Measurements from ENCODE around the gene FBN3.
"Not testable (repeated sequence)": the region's sequence is repeated elsewhere in the genome, so short reads cannot be mapped to it uniquely, and the experiment has no call there.

The FBN3 gene

GRCh38 chr19:8064911-8065874, 84.2 kb downstream of the FBN3 start:
- in situ Hi-C loops (cut with HindIII; ENCODE audit: low sequenced_read_pairs): no loop called here

- in situ Hi-C loops (cut with HindIII; ENCODE audit: low sequenced_read_pairs): no loop called here
Measured at GRCh38 chr19:8057545-8058270, 91.7 kb downstream of the FBN3 start.

- in situ Hi-C loops (cut with HindIII; ENCODE audit: low sequenced_read_pairs): no loop called here
Measured at GRCh38 chr19:8056533-8056932, 92.9 kb downstream of the FBN3 start.

GRCh38 chr19:8054169-8054568, 95.2 kb downstream of the FBN3 start:
- in situ Hi-C loops (cut with HindIII; ENCODE audit: low sequenced_read_pairs): no loop called here

- in situ Hi-C loops (cut with HindIII; ENCODE audit: low sequenced_read_pairs): no loop called here
Measured at GRCh38 chr19:8052464-8052859, 96.9 kb downstream of the FBN3 start, which contains the start of gene CCL25. Gene CCL25, plus strand, starts transcription at chr19:8052760. Its CDS starts 290 bp downstream, at chr19:8053050.

GRCh38 chr19:8050274-8051096, 98.9 kb downstream of the FBN3 start:
- in situ Hi-C loops (cut with HindIII; ENCODE audit: low sequenced_read_pairs): no loop called here

GRCh38 chr19:8046569-8047165, 102.7 kb downstream of the FBN3 start:
- in situ Hi-C loops (cut with HindIII; ENCODE audit: low sequenced_read_pairs): no loop called here

GRCh38 chr19:8045872-8046568, 103.4 kb downstream of the FBN3 start:
- in situ Hi-C loops (cut with HindIII; ENCODE audit: low sequenced_read_pairs): no loop called here

- in situ Hi-C loops (cut with HindIII; ENCODE audit: low sequenced_read_pairs): no loop called here
Measured at GRCh38 chr19:8044018-8044417, 105.4 kb downstream of the FBN3 start.

GRCh38 chr19:8042900-8043299, 106.5 kb downstream of the FBN3 start:
- in situ Hi-C loops (cut with HindIII; ENCODE audit: low sequenced_read_pairs): no loop called here

- in situ Hi-C loops (cut with HindIII; ENCODE audit: low sequenced_read_pairs): no loop called here
Measured at GRCh38 chr19:8041531-8041931, 107.9 kb downstream of the FBN3 start.

- in situ Hi-C loops (cut with HindIII; ENCODE audit: low sequenced_read_pairs): no loop called here
Measured at GRCh38 chr19:8039231-8039630, 110.2 kb downstream of the FBN3 start.

- in situ Hi-C loops (cut with HindIII; ENCODE audit: low sequenced_read_pairs): no loop called here
Measured at GRCh38 chr19:8038815-8039214, 110.6 kb downstream of the FBN3 start.

- in situ Hi-C loops (cut with HindIII; ENCODE audit: low sequenced_read_pairs): no loop called here
Measured at GRCh38 chr19:8036434-8037099, 112.8 kb downstream of the FBN3 start.

GRCh38 chr19:8034178-8034525, 115.2 kb downstream of the FBN3 start:
- in situ Hi-C loops (cut with HindIII; ENCODE audit: low sequenced_read_pairs): no loop called here

- in situ Hi-C loops (cut with HindIII; ENCODE audit: low sequenced_read_pairs): not testable (repeated sequence)
Measured at GRCh38 chr19:8033287-8034177, 115.9 kb downstream of the FBN3 start.

GRCh38 chr19:8030960-8031359, 118.4 kb downstream of the FBN3 start:
- in situ Hi-C loops (cut with HindIII; ENCODE audit: low sequenced_read_pairs): no loop called here

GRCh38 chr19:8028951-8029491, 120.4 kb downstream of the FBN3 start:
- in situ Hi-C loops (cut with HindIII; ENCODE audit: low sequenced_read_pairs): no loop called here
